Left lung (tissue), 10 donors: ENCODE results near the gene DAZAP1. TPM values are rescaled to one million over a fixed set of nuclear protein-coding genes. Genes with fewer than 3 reads are reported as not detected.
A peak's percentile ranks its signal among the peaks of the same experiment; 100 is the strongest.

Source experiments
- ATAC-seq: fragments of 200-7000 bp; cut with Tn5 transposase; one replicate; pipeline ENCODE4 v1.9.1; 2020; ENCODE audit warnings: moderate library complexity
- DNase-seq, 4 donors: peaks; one replicate each; pipeline ENCODE4 v3.0.0-alpha.2; 2013 to 2020
- H3K27ac ChIP-seq, 2 donors: fragments of 200-600 bp; sonication (generic) in 1 of 2; one replicate each; pipeline versions ENCODE4 v1.5.0 to v1.8.0; 2020 to 2021
- H3K27me3 ChIP-seq, 2 donors: fragments of 200-600 bp; sonication (generic) in 1 of 2; one replicate each; pipeline versions ENCODE4 v1.5.0 to v1.8.0; 2020 to 2021
- H3K36me3 ChIP-seq, 2 donors: fragments of 200-600 bp; sonication (generic) in 1 of 2; one replicate each; pipeline versions ENCODE4 v1.5.0 to v1.8.0; 2020 to 2021
- H3K4me1 ChIP-seq, 2 donors: fragments of 200-600 bp; one replicate each; pipeline ENCODE4 v1.8.0; 2021
- H3K4me3 ChIP-seq, 2 donors: fragments of 200-600 bp; sonication (generic) in 1 of 2; one replicate each; pipeline versions ENCODE4 v1.5.0 to v1.8.0; 2020 to 2021; ENCODE audit warnings: mild to moderate bottlenecking in 1 of 2
- H3K9me3 ChIP-seq, 2 donors: fragments of 200-600 bp; sonication (generic) in 1 of 2; one replicate each; pipeline versions ENCODE4 v1.5.0 to v1.8.0; 2020 to 2021
- CTCF ChIP-seq, 2 donors: fragments of 200-600 bp; sonication (generic) in 1 of 2; IDR thresholded peaks; one replicate each; pipeline versions ENCODE4 v1.5.0 to v1.8.0; 2021; ENCODE audit warnings: antibody characterized with exemption in 2 of 2
- intact Hi-C, 2 donors: fragments of 100-400 bp; cut with DNase I; formaldehyde crosslinking; loops; one replicate each; pipeline versions ENCODE4 v1.11.2 to v1.14.2; 2022
- polyA plus RNA-seq, 6 donors: library from polyadenylated mRNA; unstranded; fragments of 120-200 nt; gene quantifications; one replicate each; pipeline ENCODE4 v1.2.1, GENCODE V29; 2013; ENCODE audit not compliant: insufficient read length in 6 of 6
- total RNA-seq, 2 donors: library from RNA; stranded (reverse); fragmentation: NEBNext Ultra II Directional; extraction: Animal tissue kit (Norgen Biotek cat#: 25700); gene quantifications; one replicate each; pipeline ENCODE4 v1.2.1, GENCODE V29; 2021
- donor health status: DM: no; HTN: yes; CAD: no.
- donor health status: DM: no; HTN: no; CAD: no.

The DAZAP1 gene
- total and polyA plus RNA-seq, 8 donors: 86.4 to 132 (median 93.7) TPM

- peak overlapping the region; percentile 90 to 98 for H3K4me3 ChIP-seq
- peak overlapping the region; percentile 84 to 88 for H3K27ac ChIP-seq
- DNase-seq (no peak), ATAC-seq (no peak)
- peaks cover 0 to 32% of the 10 kb centered on the region in 2 donors for H3K36me3 ChIP-seq
- H3K9me3 ChIP-seq: no peaks in the 10 kb centered on the region
- no peaks in the 10 kb centered on the region for H3K27me3 ChIP-seq
- intact Hi-C loops: no loop called here
- no peak for TF ChIP-seq CTCF (IDR thresholded peaks at IDR 0.05)
- H3K4me1 ChIP-seq: peaks cover 9 to 24% of the 10 kb centered on the region in 2 donors
These were observed 22.8 kb upstream of the DAZAP1 start for GRCh38 chr19:1384478-1385110.

- no peak for DNase-seq
- no peak for TF ChIP-seq CTCF (IDR thresholded peaks at IDR 0.05)
- no peaks in the 10 kb centered on the region for H3K27me3 ChIP-seq
- peaks cover 0 to 44% of the 10 kb centered on the region in 2 donors for H3K36me3 ChIP-seq
- H3K4me3 ChIP-seq: no peak overlapping the region
- H3K9me3 ChIP-seq: no peaks in the 10 kb centered on the region
- intact Hi-C loops: no loop called here
- no peak for ATAC-seq
- peaks cover 9 to 24% of the 10 kb centered on the region in 2 donors for H3K4me1 ChIP-seq
- H3K27ac ChIP-seq: no peak overlapping the region
These were observed 21.6 kb upstream of the DAZAP1 start for GRCh38 chr19:1385816-1386215.

- Histone ChIP-seq H3K4me1 (peaks cover 9 to 24% of the 10 kb centered on the region in 2 donors), H3K27me3 (no peaks in the 10 kb centered on the region), H3K9me3 (no peaks in the 10 kb centered on the region), H3K27ac (no peak overlapping the region), H3K36me3 (peaks cover 0 to 57% of the 10 kb centered on the region in 2 donors), H3K4me3 (no peak overlapping the region)
- DNase-seq (no peak), ATAC-seq (no peak)
- no peak for TF ChIP-seq CTCF (IDR thresholded peaks at IDR 0.05)
- intact Hi-C loops: no loop called here
These were observed 20.3 kb upstream of the DAZAP1 start for GRCh38 chr19:1386945-1387683.

GRCh38 chr19:1387684-1388636 lies 19.4 kb upstream of the DAZAP1 start:
- peaks cover 0 to 65% of the 10 kb centered on the region in 2 donors for H3K36me3 ChIP-seq
- intact Hi-C loops: no loop called here

More at GRCh38 chr19:1387684-1388636, 19.4 kb upstream of the DAZAP1 start:
- H3K9me3 ChIP-seq: no peaks in the 10 kb centered on the region
- no peak for TF ChIP-seq CTCF (IDR thresholded peaks at IDR 0.05)
- H3K4me1 ChIP-seq: peaks cover 9 to 24% of the 10 kb centered on the region in 2 donors
- H3K4me3 ChIP-seq: no peak overlapping the region
- H3K27ac ChIP-seq: no peak overlapping the region
- DNase-seq (no peak), ATAC-seq (no peak)
- no peaks in the 10 kb centered on the region for H3K27me3 ChIP-seq
